Psoas muscle (tissue), 8 donors: ENCODE results near the gene CDK6. TPM values are rescaled to one million over a fixed set of nuclear protein-coding genes. Genes with fewer than 3 reads are reported as not detected.

Experiments used
- ATAC-seq, 4 donors: fragments of 200-7000 bp; cut with Tn5 transposase; one replicate each; pipeline ENCODE4 v1.9.1; 2020; ENCODE audit warnings: moderate library complexity in 3 of 4, mild to moderate bottlenecking in 2 of 4
- DNase-seq, 2 donors: peaks; one replicate each; pipeline ENCODE4 v3.0.0-alpha.2; 2020
- H3K27ac ChIP-seq: fragments of 200-600 bp; one replicate; pipeline ENCODE4 v1.8.0; 2022
- H3K27me3 ChIP-seq, 3 donors: fragments of 200-600 bp in 1 of 3; one replicate each; pipeline versions ENCODE4 v1.6.1 to v1.8.0; 2013 to 2022; ENCODE audit warnings: low read length in 2 of 3, mild to moderate bottlenecking in 2 of 3, moderate library complexity in 1 of 3; ENCODE audit not compliant: insufficient read depth in 3 of 3
- H3K36me3 ChIP-seq, 2 donors: fragments of 200-600 bp in 1 of 2; one replicate each; pipeline versions ENCODE4 v1.6.1 to v1.8.0; 2013 to 2022; ENCODE audit warnings: low read depth in 1 of 2, mild to moderate bottlenecking in 1 of 2, moderate library complexity in 1 of 2; ENCODE audit not compliant: insufficient read depth in 1 of 2
- H3K4me1 ChIP-seq: fragments of 200-600 bp; one replicate; pipeline ENCODE4 v1.8.0; 2022
- H3K4me3 ChIP-seq: fragments of 200-600 bp; one replicate; pipeline ENCODE4 v1.8.0; 2022; ENCODE audit warnings: mild to moderate bottlenecking
- H3K9me3 ChIP-seq: fragments of 200-600 bp; one replicate; pipeline ENCODE4 v1.8.0; 2022
- WGBS, 3 donors: extraction: QIAGEN DNeasy Blood & Tissue Kit; methylation state at CpG; one replicate each; pipeline versions ENCODE4 v1.1.6 to v1.1.7; 2013; 5-methylcytosine and 5-hydroxymethylcytosine counted together
- intact Hi-C, 2 donors: fragments of 100-400 bp; cut with DNase I; formaldehyde crosslinking; loops; one replicate each; pipeline versions ENCODE4 v1.11.0 to v1.14.2; 2022
- polyA plus RNA-seq, 3 donors: library from polyadenylated mRNA; stranded (reverse); fragments of 200-250 nt; gene quantifications; one replicate each; pipeline ENCODE4 v1.2.3, GENCODE V29; 2013
- total RNA-seq, 4 donors: library from RNA; stranded (reverse); fragmentation: NEBNext Ultra II Directional in 2 of 4; extraction: Animal tissue kit (Norgen Biotek cat#: 25700) in 2 of 4; gene quantifications; one replicate each; pipeline versions ENCODE4 v1.2.1 to v1.2.4, GENCODE V29; 2021 to 2023
- TF ChIP-seq, protein P1 (sequence below): fragments of 200-600 bp; IDR thresholded peaks from one replicate; pipeline ENCODE4 v1.8.0; 2022; ENCODE audit warnings: antibody characterized with exemption
- donor health status: healthy with polysubstance abuse.
- donor health status: DM: no; HTN: no; CAD: no; lungs with moderate emphysema.
- donor health status: Bipolar disorder and iron deficiency.
- donor health status: healthy.
- donor health status: DM: yes; HTN: yes; CAD: no.
- donor health status: DM: no; HTN: no; CAD: no.
- donor health status: DM: no; HTN: no; CAD: no.
- donor health status: DM: yes; HTN: yes; CAD: no.

The CDK6 gene
- total and polyA plus RNA-seq, 7 donors = 0.39 to 8.0 (median 3.2) TPM

DNA sequence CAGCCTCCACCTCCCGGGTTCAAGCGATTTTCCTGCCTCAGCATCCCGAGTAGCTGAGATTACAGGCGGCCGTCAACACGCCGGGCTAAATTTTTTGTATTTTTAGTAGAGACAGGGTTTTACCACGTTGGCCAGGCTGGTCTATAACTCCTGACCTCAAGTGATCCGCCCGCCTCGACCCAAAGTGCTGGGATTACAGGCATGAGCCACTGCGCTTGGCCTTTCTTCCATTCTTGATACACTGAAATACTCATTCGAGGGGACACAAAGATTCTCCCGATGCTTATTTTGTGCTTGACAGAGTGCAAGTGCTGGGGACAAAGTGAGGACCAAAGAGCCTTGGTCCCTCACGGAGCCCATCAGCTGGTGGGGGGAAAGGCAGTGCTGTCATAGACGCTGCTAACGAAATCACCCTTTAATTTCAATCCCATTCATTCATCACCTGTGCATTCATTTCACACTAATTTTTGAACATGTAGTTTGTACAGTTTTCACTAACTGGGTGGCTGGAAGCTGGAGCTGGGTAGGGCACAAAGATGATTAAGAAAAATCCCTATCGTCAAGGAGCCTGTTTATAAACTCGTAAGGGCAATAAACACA is 245.6 kb downstream of the CDK6 start:
- Histone ChIP-seq H3K9me3 (no peaks in the 10 kb centered on the region), H3K4me3 (peak overlapping the region; percentile 88), H3K4me1 (peaks cover 32% of the 10 kb centered on the region), H3K27ac (peak overlapping the region; percentile 92), H3K27me3 (no peaks in the 10 kb centered on the region), H3K36me3 (no peaks in the 10 kb centered on the region)
- ATAC-seq (peak in 1 of 4 donors; percentile 13), DNase-seq (peak in 1 of 2 donors; percentile 13)
- 24 to 33% (median 26%) methylated on average over 19 of the region's 19 CpGs for WGBS, 3 donors
- intact Hi-C loops = no loop called here
- TF ChIP-seq, protein P1, sequence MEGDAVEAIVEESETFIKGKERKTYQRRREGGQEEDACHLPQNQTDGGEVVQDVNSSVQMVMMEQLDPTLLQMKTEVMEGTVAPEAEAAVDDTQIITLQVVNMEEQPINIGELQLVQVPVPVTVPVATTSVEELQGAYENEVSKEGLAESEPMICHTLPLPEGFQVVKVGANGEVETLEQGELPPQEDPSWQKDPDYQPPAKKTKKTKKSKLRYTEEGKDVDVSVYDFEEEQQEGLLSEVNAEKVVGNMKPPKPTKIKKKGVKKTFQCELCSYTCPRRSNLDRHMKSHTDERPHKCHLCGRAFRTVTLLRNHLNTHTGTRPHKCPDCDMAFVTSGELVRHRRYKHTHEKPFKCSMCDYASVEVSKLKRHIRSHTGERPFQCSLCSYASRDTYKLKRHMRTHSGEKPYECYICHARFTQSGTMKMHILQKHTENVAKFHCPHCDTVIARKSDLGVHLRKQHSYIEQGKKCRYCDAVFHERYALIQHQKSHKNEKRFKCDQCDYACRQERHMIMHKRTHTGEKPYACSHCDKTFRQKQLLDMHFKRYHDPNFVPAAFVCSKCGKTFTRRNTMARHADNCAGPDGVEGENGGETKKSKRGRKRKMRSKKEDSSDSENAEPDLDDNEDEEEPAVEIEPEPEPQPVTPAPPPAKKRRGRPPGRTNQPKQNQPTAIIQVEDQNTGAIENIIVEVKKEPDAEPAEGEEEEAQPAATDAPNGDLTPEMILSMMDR = no peak

DNA sequence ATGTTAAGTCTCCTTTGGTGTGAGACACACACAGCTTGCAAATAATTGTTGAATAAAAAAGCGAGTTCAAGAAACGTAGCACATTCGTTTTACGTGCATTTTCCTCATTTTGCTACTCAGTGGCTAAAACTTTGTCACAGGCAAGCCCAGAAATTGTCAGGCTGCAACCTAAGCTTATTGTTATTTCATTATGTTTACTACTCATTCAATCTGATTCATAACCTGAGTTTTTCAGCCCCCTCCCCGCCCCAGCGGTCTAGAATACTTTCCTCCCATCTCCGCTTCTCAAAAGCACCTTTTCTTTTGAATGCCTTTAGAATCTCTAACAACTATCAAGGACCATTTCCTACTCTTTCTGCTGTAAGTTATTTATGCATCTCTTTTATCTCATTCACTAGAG is 247.3 kb downstream of the CDK6 start:
- TF ChIP-seq, protein P1 = no peak
- DNase-seq = no peak
- Histone ChIP-seq H3K27ac (peak overlapping the region; percentile 92), H3K4me3 (peak overlapping the region; percentile 88), H3K27me3 (no peaks in the 10 kb centered on the region), H3K9me3 (no peaks in the 10 kb centered on the region), H3K4me1 (peaks cover 35% of the 10 kb centered on the region), H3K36me3 (no peaks in the 10 kb centered on the region)
- WGBS, 3 donors = 33 to 41% (median 35%) methylated on average over 7 of the region's 7 CpGs
- ATAC-seq = no peak
- intact Hi-C loops = no loop called here

DNA sequence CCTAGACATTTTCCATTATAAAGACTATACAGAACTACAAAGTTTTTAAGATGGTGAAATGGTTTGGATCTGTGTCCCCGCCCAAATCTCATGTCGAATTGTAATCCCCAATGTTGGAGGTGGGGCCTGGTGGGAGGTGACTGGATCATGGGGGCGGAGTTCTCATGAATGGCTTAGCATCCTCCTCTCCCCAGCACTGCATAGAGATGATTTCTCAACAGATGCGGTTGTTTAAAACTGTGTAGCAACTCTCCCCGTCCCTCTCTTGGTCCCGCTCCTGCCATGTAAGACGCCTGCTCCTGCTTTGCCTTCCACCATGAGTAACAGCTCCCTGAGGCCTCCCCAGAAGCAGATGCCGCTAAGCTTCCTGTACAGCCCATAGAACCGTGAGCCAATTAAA is 247.8 kb downstream of the CDK6 start:
- TF ChIP-seq, protein P1 = no peak
- ATAC-seq (no peak), DNase-seq (no peak)
- Histone ChIP-seq H3K27me3 (no peaks in the 10 kb centered on the region), H3K4me3 (peak overlapping the region; percentile 88), H3K27ac (no peak overlapping the region), H3K36me3 (no peaks in the 10 kb centered on the region), H3K9me3 (no peaks in the 10 kb centered on the region), H3K4me1 (peaks cover 35% of the 10 kb centered on the region)
- WGBS, 3 donors = 67 to 76% (median 71%) methylated on average over 9 of the region's 9 CpGs
- intact Hi-C loops = no loop called here

DNA sequence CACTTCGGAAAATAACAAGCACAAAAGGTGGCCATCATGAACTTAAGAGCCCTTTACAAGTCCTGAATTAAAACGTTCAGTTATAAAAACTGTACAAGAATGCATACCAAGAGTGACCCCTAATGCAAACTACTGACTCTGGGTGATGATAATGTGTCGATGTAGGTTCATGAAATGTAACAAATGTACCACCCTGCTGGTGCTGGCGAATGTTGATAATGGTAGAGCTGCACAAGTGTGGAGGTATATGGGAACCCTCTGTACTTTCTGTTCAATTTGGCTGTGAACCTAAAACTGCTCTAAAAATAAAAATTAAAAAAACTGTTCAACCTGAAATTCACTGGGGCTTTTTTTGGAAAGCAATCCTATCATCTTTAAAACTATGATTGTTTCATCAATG is 249.5 kb downstream of the CDK6 start:
- H3K4me1 ChIP-seq = peaks cover 35% of the 10 kb centered on the region
- H3K36me3 ChIP-seq = no peaks in the 10 kb centered on the region
- no peak overlapping the region for H3K27ac ChIP-seq
- 29 to 53% (median 41%) methylated on average over 4 of the region's 4 CpGs for WGBS, 3 donors
- TF ChIP-seq, protein P1 = no peak
- ATAC-seq (no peak), DNase-seq (no peak)
- H3K27me3 ChIP-seq = no peaks in the 10 kb centered on the region
- no peak overlapping the region for H3K4me3 ChIP-seq
- intact Hi-C loops = no loop called here
- no peaks in the 10 kb centered on the region for H3K9me3 ChIP-seq

DNA sequence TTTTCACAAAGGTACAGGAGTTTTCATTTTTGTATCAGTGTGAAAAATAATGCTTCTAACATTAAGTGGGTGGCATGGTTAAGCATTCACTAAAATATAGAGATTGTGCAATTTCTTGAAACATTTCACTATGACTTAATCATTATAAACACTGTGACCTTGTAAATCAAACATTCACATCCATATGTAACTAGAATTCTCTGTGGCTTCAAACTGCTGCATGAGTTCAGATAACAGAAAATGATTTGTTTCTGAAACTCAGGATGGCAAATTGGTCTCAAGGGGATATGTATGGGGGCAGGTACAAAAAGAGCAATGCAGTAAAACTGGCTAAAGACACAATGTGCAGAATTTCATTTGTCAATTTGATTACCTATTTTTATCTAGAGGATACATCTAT is 250.0 kb downstream of the CDK6 start:
- Histone ChIP-seq H3K27ac (no peak overlapping the region), H3K4me1 (peaks cover 35% of the 10 kb centered on the region), H3K27me3 (no peaks in the 10 kb centered on the region), H3K4me3 (no peak overlapping the region), H3K36me3 (peaks cover 0 to 1% of the 10 kb centered on the region in 2 donors), H3K9me3 (no peaks in the 10 kb centered on the region)
- DNase-seq (no peak), ATAC-seq (no peak)
- intact Hi-C loops = no loop called here
- TF ChIP-seq, protein P1 = no peak
